ENCODE data around the gene ULK4.

DNA sequence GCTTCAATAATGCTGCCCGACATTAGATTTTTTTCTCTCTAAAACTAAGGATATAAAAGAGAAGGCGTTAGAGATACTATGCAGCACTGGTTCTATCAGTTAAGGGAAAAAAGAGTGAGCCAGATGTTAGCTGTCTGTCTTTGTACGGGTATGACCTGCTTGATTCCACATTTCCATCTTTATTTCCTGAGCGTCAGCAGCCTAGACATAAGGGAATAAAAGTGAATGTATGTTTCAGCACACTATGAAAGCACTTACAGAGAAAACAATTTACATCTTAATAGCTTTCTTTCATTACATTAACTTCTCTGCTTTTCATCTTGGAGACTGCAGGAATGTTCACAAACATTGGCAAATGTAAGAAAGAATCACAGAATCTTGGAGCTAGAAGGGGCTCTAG, 443.3 kb downstream of the ULK4 start:
- no peak for TF ChIP-seq POLR2A (IDR thresholded peaks at IDR 0.05; ENCODE audit: extremely low read depth, insufficient read length)
- TF ChIP-seq, protein P1, sequence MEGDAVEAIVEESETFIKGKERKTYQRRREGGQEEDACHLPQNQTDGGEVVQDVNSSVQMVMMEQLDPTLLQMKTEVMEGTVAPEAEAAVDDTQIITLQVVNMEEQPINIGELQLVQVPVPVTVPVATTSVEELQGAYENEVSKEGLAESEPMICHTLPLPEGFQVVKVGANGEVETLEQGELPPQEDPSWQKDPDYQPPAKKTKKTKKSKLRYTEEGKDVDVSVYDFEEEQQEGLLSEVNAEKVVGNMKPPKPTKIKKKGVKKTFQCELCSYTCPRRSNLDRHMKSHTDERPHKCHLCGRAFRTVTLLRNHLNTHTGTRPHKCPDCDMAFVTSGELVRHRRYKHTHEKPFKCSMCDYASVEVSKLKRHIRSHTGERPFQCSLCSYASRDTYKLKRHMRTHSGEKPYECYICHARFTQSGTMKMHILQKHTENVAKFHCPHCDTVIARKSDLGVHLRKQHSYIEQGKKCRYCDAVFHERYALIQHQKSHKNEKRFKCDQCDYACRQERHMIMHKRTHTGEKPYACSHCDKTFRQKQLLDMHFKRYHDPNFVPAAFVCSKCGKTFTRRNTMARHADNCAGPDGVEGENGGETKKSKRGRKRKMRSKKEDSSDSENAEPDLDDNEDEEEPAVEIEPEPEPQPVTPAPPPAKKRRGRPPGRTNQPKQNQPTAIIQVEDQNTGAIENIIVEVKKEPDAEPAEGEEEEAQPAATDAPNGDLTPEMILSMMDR (IDR thresholded peaks at IDR 0.05; ENCODE audit: low read depth, low read length): no peak

Data from NB4 (cell line).